Stimulated activated CD4-positive, alpha-beta T cell treated with anti-CD3 and anti-CD28 coated beads, Interleukin-1b, Interleukin-23, amount 100 ng/mL, for 48 hours (primary cell): Measurements from ENCODE around the gene FAM193A.
"Not testable (repeated sequence)": the region's sequence is repeated elsewhere in the genome, so short reads cannot be mapped to it uniquely, and the experiment has no call there.

ENCODE experiments used
- DNase-seq: peaks from one replicate; pipeline ENCODE4 v3.0.0-alpha.2; 2020

Gene FAM193A

DNA sequence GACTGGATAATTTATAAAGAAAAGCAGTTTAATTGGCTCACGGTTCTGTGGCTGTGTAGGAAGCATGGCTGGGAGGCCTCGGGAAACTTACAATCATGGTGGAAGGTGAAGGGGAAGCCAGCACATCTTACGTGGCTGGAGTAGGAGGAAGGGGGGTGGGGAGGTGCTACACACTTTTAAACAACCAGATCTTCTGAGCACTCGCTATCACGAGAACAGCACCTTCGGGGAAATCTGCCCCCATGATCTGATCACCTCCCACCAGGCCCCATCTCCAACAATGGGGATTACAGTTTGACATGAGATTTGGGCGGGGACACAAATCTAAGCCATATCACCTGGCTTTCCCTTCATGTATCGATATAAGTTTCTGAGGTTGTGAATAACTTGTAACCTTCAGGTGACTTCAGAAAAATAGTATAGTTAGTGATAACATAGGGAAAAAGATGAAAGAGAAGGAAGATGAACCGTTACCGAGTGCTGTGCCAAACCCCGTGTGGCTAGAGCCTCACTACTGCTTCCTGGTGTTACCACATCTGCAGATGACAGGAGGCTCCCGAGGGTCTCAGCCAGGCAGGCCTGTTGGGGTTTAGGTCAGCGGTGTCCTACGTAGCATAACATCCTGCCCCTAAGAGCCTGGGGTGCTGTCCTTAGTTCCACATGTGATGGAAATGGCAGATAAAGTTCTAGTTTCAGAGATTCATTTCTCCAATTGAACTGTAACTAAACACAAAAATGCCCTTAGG lies 116.1 kb downstream of the FAM193A start:
- DNase-seq: no peak

DNA sequence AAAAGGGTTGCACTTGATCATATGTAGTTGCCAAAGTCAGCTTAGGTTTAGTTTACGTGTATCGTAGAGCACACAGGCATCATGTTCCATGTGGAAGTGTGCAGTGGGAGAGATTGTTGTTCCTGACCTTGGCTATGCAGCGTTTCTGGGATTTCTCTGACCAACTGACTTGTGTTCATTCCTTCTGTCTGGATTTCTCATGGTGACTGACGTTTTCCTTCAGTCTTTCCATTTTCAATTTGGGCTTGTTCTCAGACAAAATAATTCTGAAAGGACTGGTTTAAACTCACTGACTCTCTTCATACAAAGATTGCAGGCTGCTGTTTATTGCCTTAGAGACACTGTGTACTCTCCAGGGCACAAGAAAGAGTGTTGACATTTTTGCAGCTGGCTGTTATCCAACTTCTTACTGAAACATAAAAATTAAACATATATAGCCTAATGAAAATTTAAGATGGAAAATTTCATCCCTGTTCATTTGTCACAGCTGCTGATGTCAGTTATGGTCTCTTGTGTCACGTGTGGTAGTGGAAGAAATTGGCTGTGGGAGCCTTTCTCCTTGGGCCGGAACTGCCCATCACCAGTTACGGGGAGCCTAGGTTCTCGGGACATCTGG lies 124.3 kb downstream of the FAM193A start:
- no peak for DNase-seq

DNA sequence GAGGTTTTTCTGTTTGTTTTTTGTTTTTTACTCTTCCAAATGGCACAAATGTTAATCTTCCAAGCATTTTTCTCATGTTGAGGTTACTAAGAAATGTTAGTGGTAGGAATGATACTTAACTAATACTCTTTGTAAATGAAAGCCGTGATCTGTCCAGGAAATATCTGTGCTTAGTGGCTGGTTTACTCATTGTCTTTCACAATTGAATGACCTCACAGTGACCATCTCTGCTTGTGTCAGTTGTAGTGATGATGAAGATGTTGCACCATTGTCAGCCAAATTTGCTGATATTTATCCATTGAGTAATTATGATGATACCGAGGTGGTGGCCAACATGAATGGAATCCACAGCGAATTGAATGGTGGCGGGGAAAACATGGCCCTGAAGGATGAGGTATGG lies 126.2 kb downstream of the FAM193A start:
- DNase-seq: no peak

DNA sequence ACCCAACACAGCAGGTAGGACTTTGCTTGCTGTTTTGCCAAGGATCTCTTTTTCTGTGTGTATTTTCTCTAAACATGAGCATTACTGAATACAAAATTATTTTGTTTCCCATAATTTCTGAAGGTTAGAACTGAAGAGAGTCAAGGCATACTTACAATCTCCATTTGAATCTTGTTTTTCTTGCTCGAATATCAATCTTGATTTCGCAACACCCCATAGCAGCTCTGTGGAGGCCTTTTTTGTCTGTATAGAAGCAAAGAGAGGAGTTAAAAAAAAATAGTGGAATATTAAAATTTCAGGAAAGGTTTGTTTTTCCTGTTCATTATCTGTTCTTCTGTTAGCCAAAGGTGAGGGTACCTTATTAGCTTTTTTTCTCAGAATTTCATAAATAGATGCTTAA lies 126.8 kb downstream of the FAM193A start:
- no peak for DNase-seq

GRCh38 chr4:2666722-2667247 lies 130.3 kb downstream of the FAM193A start:
- no peak for DNase-seq

GRCh38 chr4:2667428-2667827 lies 131.0 kb downstream of the FAM193A start:
- no peak for DNase-seq

DNA sequence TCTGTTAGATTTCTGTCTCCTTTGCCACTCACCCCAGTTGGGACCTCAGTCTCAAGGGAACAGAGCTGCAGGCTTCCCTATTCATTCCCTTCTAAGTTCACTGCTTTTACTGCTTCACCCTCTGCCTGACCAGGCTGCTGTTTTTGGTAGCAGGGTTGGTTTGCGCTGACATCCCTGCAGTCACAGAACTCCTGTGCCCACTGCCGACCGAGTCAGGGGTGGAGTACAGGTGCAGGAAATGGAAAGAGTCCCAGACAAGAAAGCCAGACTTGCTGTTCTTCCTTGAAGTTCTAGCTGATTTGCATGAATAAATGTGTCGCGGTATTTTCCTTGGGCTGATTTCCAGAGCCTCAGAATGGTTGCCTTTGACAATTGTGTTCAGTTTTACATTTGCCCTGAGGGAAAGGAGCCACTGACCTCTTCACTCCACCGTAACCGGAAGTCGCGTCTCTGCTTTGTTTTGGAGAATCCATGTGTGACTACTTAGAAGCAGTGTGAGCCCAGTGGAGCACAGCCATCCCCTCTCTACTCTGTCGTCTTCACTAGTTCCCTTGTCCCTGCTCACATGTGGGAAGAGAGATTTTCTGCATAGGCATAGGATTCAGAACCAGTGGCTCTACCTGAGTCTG lies 134.9 kb downstream of the FAM193A start:
- no peak for DNase-seq

GRCh38 chr4:2672082-2672481 lies 135.6 kb downstream of the FAM193A start:
- DNase-seq: no peak

DNA sequence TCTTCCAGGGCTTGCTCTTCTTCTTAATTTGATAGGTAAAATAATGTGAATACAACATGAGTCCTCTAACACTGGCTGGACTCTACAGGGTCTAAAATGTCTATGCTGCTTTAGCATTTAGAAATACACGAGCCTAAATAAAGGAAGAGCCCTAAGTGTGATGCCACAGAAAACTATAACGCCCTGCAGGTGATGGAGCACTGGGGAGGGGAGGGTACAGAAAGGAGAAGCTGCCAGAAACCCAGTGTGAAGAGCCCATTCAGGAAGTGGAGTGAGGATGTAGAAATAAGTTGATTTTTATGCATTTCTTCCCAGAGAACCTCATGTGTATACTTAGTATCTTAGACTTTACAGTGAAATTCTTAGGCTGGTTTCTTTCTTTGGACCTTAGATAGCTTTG lies 136.3 kb downstream of the FAM193A start:
- DNase-seq: no peak

- DNase-seq: no peak
Measured at GRCh38 chr4:2673157-2673556, 136.7 kb downstream of the FAM193A start.

- not testable (repeated sequence) for DNase-seq
Measured at GRCh38 chr4:2679762-2680161, 143.3 kb downstream of the FAM193A start.

GRCh38 chr4:2684486-2684885 lies 148.0 kb downstream of the FAM193A start:
- no peak for DNase-seq

GRCh38 chr4:2685541-2685940 lies 149.1 kb downstream of the FAM193A start:
- DNase-seq: no peak

DNA sequence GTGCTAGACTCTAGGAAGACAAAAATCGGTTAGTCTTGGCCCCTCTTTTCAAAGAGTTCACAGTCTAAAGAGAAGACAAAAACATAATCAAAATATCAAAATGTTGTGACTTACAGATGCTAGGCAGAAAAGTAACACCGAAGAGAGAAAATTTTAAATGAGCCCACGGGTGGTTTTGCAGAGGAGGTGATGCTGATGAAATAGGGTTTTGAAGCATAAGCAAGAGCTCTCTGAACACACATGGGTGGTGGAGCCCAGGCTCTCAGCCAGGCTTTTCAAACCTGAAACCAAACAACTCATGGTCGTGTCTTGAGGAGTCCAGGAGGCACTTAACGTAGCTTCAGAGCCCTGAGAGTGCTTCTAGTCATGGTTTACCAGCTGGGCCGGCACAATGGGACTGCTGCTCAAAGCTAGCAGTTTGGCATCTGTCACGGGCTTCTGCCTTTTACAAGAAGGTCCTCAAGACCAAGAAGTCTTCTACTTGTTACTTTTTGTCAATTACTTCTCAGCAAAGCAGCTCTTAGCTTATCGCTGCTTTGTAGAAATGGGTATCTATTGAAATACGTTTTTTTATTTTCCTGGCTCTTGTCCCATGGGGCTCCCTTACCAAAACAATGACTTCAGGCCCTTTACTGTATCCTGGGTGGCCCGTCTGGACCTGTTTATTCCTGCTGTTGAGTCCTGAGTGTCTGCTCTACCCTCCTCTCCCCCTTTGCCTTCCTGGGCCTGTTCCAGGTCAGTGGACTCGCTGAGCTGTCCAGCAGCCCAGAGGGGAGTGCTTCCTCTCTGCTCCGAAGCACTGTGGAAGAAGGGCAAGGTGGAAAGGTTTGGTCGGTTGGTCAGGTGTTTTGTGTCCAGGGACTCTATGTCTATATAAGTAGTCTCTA lies 150.2 kb downstream of the FAM193A start:
- no peak for DNase-seq

- no peak for DNase-seq
Measured at GRCh38 chr4:2688281-2688680, 151.8 kb downstream of the FAM193A start.

- no peak for DNase-seq
Measured at GRCh38 chr4:2688697-2689096, 152.2 kb downstream of the FAM193A start.

- DNase-seq: no peak
Measured at GRCh38 chr4:2689114-2689513, 152.7 kb downstream of the FAM193A start.

DNA sequence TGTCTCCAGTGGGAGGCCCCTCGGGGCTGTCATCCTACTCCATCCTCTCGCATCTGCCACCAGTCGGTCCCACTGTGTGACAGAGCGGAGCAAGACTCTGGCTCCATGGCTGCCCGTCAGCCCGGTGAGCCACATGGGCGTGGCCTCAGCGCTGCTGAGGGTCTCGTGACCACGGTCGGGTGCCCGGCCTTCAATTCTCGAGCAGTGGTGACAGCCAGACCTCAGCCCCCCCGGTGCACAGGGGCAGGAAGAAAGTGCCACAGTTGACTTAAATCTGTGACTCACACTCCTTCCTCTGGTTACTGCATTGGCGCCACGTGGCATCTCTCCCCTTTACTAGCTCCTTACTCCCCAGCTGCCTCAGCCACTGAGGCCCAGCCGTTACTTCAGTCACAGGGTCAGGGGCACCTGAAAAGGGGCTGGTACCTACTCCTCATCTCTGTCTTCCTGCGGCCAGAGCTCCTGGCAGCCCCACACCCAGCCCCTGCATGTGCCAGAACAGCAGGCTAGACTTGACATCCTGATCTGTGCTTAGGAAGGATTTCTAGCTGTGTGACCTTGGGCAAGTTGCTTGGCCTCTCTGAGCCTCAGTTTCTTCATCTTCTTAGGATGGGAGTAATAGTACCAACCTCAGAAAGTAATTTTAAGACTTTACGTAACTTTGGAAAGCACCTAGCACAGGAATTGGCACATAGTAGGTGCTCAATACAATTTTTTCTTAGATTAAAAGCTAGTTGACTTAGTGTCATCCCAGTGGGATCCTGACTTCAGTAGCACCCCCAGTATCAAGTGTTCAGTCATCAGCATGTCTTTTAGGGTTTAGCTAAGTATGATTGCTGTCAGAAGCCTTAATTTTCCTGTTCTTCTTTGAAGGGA lies 153.6 kb downstream of the FAM193A start:
- DNase-seq: peak; percentile 50

DNA sequence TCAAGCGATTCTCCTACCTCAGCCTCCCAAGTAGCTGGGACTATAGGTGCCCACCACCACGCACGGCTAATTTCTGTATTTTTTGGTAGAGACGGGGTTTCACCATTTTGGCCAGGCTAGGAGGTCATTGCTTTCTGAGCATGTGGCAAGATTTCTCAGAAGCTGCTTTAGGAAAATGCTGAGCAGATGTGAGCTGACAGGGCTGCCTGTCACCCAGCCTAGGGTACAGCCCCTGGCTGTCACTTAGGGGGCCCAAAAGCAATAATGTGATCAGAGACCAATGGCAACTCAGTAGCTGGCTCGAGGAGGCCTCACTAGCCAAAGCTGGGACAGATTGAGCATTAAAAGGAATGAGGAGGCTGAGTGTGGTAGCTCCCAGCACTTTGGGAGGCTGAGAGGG lies 154.9 kb downstream of the FAM193A start:
- DNase-seq: no peak

DNA sequence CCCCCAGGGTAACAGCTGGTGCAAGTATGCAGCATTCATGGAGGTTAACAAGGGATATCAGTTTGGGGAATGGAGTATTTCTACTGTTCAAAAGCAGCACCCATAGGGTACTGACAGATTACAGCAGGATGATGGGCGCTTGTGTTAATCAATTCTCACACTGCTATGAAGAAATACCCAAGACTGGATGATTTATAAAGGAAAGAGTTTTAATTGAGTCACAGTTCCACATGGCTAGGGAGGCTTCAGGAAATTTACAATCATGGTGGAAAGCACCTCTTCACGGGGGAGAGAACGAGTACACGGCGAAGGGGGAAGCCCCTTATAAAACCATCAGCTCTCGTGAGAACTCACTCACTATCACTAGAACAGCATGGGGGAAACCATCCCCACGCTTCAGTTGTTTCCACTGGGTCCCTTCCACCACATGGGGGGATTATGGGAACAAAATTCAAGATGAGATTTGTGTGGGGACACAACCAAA lies 155.5 kb downstream of the FAM193A start:
- DNase-seq: peak; percentile 57

DNA sequence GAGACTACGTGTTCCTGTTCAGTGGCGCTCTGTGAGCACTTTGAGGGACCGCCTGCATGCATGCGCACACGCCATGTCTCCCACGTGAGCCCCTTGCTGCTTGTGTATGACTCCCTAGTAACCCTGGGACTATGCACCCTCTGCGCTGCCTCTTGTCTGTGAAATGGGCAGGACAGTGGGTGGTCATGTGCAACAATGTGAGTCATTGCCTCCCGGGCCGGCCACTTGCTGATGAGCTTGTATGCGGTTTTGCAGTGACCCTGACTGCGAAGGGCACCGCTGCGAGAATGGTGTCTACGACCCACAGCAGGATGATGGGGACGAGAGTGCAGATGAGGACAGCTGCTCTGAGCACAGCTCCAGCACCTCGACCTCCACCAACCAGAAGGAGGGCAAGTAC lies 158.2 kb downstream of the FAM193A start:
- DNase-seq: no peak
